ENCODE measurements around the gene ATXN1L. TPM values are rescaled to one million over a fixed set of nuclear protein-coding genes. Genes with fewer than 3 reads are reported as not detected.

The ATXN1L gene
- total RNA-seq, 1 experiment from 2014 or later, result 18.2 TPM

DNA sequence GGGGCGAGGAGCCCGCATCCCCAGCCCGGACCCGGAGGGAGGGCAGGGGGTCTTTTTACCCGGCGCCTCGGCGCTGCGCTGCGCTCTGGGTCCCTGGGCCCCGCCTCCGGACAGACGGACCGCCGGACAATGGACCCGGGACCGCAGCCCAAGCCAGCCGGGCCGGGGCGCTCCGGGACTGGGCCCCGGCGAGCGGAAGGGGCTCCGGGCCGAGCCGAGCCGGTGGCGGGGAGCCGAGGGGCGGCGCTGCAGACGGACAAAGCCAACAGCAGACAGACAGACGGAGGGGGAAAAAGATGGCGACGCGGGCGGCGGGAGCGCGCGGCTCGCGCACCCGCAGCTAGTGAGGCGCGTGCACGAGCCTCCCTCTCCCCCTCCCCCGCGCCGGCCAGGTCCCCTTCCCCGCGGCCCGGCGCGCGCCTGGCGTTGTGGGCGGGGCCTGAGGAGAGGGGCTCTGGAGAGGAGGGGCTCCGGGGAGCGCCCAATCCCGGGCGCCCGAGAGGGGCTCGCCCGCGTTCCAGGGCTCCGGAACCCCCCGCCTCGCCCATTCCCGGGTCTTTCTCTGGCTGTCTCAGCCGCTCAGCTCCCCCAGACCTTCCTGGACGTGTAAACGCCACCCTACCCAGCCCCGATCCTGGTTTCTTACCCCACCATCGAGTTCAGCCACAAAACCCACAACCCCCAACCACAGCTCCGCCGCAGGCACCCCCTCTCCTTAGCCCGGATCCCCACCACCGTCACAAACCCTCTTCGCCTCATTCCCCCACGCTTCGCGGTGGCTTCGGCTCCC lies 38.3 kb downstream of the ATXN1L start, which contains the start of gene ZNF821:
Gene ZNF821, minus strand, starts transcription at position 334 of the 790 bp plus-strand sequence. CDS start 4,236 bp downstream, outside the sequence.
- Mint-ChIP-seq H3K4me1 (ENCODE audit: insufficient read depth, unreplicated experiment) (peaks cover 9% of the 10 kb centered on the region), H3K27ac (ENCODE audit: low read depth, unreplicated experiment) (peak within 1 kb of the TSS; percentile 49), H3K4me3 (ENCODE audit: unreplicated experiment) (peak within 1 kb of the TSS; percentile 86), H3K9me3 (ENCODE audit: unreplicated experiment) (no peaks in the 10 kb centered on the region), H3K27me3 (ENCODE audit: insufficient read depth, unreplicated experiment) (no peaks in the 10 kb centered on the region), H3K36me3 (ENCODE audit: insufficient read depth, unreplicated experiment) (peaks cover 12% of the 10 kb centered on the region)
- CTCF ChIA-PET, result interaction anchor here (0.6 to 3.0 kb wide), 18 partner anchors 7 to 938 kb away, joined by 3 to 23 read pairs (median 7); partner anchors contain the start of genes AP1G1 and IST1
- peak; percentile 46 for TF ChIP-seq CTCF (IDR thresholded peaks at IDR 0.05; ENCODE audit: unreplicated experiment)
- POLR2A ChIA-PET, result interaction anchor here (0.8 to 5.4 kb wide), 18 partner anchors 11 to 211 kb away, joined by 3 to 141 read pairs (median 4); partner anchors contain the start of genes AP1G1, ATXN1L, DHX38 and IST1
- DNase-seq (ENCODE audit: unreplicated experiment), result peak; percentile 56
- intact Hi-C loops (cut with micrococcal nuclease), result no loop called here
- no TSS peak for BruUV-seq (replicated peaks)

DNA sequence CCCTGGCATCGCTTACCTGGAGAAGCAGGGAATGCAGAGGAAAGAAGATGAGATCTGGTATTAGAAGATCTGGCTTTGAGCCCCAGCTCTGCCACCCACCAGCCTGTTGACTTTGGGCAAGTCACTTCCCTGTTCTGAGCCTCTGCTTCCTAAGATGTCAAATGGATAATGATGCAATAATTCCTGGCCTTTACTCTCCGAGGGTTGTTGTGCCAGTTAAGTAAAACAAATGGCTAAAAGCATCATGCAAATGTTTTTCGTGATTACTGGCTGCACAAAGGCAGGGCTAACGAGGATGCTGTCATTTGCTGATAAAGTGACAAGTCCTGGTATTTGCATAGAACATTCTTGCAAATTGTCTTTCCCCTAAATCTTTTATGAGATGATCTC lies 39.5 kb downstream of the ATXN1L start:
- ChIA-PET POLR2A (interaction anchor here (1.2 to 5.4 kb wide), 5 partner anchors 10 to 76 kb away, joined by 3 to 141 read pairs (median 6); partner anchors contain the start of genes AP1G1, ATXN1L and IST1), CTCF (interaction anchor here (0.5 to 1.2 kb wide), 5 partner anchors 8 to 609 kb away, joined by 3 read pairs; no protein-coding TSS in a partner anchor)
- intact Hi-C loops (cut with micrococcal nuclease), result no loop called here
- peaks cover 2% of the 10 kb centered on the region for H3K36me3 Mint-ChIP-seq (ENCODE audit: insufficient read depth, unreplicated experiment)
- no TSS peak for BruUV-seq (replicated peaks)
- H3K4me3 Mint-ChIP-seq (ENCODE audit: unreplicated experiment), result peak overlapping the region; percentile 86
- peaks cover 9% of the 10 kb centered on the region for H3K4me1 Mint-ChIP-seq (ENCODE audit: insufficient read depth, unreplicated experiment)
- H3K27me3 Mint-ChIP-seq (ENCODE audit: insufficient read depth, unreplicated experiment), result no peaks in the 10 kb centered on the region
- TF ChIP-seq CTCF (IDR thresholded peaks at IDR 0.05; ENCODE audit: unreplicated experiment), result no peak
- no peak for DNase-seq (ENCODE audit: unreplicated experiment)
- H3K27ac Mint-ChIP-seq (ENCODE audit: low read depth, unreplicated experiment), result peak overlapping the region; percentile 59
- no peaks in the 10 kb centered on the region for H3K9me3 Mint-ChIP-seq (ENCODE audit: unreplicated experiment)

GRCh38 chr16:71889147-71889546 lies 43.4 kb downstream of the ATXN1L start:
- H3K4me3 Mint-ChIP-seq (ENCODE audit: unreplicated experiment), result no peak overlapping the region
- no peaks in the 10 kb centered on the region for H3K36me3 Mint-ChIP-seq (ENCODE audit: insufficient read depth, unreplicated experiment)
- BruUV-seq (replicated peaks), result no TSS peak
- intact Hi-C loops (cut with micrococcal nuclease), result no loop called here
- H3K9me3 Mint-ChIP-seq (ENCODE audit: unreplicated experiment), result no peaks in the 10 kb centered on the region
- no peaks in the 10 kb centered on the region for H3K27me3 Mint-ChIP-seq (ENCODE audit: insufficient read depth, unreplicated experiment)
- CTCF ChIA-PET, result no interaction called here
- no peak for DNase-seq (ENCODE audit: unreplicated experiment)
- POLR2A ChIA-PET, result interaction anchor here (1.2 kb wide), 1 partner anchor 40 kb away, joined by 3 read pairs; no protein-coding TSS in a partner anchor
- no peak for TF ChIP-seq CTCF (IDR thresholded peaks at IDR 0.05; ENCODE audit: unreplicated experiment)
- no peaks in the 10 kb centered on the region for H3K4me1 Mint-ChIP-seq (ENCODE audit: insufficient read depth, unreplicated experiment)
- H3K27ac Mint-ChIP-seq (ENCODE audit: low read depth, unreplicated experiment), result no peak overlapping the region

GRCh38 chr16:71893888-71894228 lies 48.1 kb downstream of the ATXN1L start:
- H3K9me3 Mint-ChIP-seq (ENCODE audit: unreplicated experiment), result no peaks in the 10 kb centered on the region
- intact Hi-C loops (cut with micrococcal nuclease), result loop anchor here (2.0 to 10.0 kb wide), 2 partner anchors 85 to 201 kb away; partner anchors contain the start of genes AP1G1, DHX38 and TXNL4B
- no peaks in the 10 kb centered on the region for H3K27me3 Mint-ChIP-seq (ENCODE audit: insufficient read depth, unreplicated experiment)
- H3K36me3 Mint-ChIP-seq (ENCODE audit: insufficient read depth, unreplicated experiment), result peaks cover 10% of the 10 kb centered on the region
- DNase-seq (ENCODE audit: unreplicated experiment), result no peak
- POLR2A ChIA-PET, result interaction anchor here (0.5 to 7.8 kb wide), 9 partner anchors 9 to 1116 kb away, joined by 3 to 141 read pairs (median 5); partner anchors contain the start of genes AP1G1, ATXN1L and ZNF821
- BruUV-seq (replicated peaks), result no TSS peak
- peak overlapping the region; percentile 87 for H3K4me3 Mint-ChIP-seq (ENCODE audit: unreplicated experiment)
- peaks cover 5% of the 10 kb centered on the region for H3K4me1 Mint-ChIP-seq (ENCODE audit: insufficient read depth, unreplicated experiment)
- H3K27ac Mint-ChIP-seq (ENCODE audit: low read depth, unreplicated experiment), result peak overlapping the region; percentile 96
- CTCF ChIA-PET, result interaction anchor here (0.6 to 1.6 kb wide), 6 partner anchors 8 to 1336 kb away, joined by 3 to 8 read pairs (median 4); no protein-coding TSS in a partner anchor
- TF ChIP-seq CTCF (IDR thresholded peaks at IDR 0.05; ENCODE audit: unreplicated experiment), result no peak
